IMR-90 (cell line): Measurements from ENCODE around the gene KLF12.

Source experiments
- BHLHE40 ChIP-seq: fragments of 150-350 bp; IDR thresholded peaks from 2 replicates; pipeline ENCODE4 v1.6.1; 2016; ENCODE audit warnings: mild to moderate bottlenecking, low read depth, low read length
- CEBPB ChIP-seq: IDR thresholded peaks from 2 replicates; pipeline ENCODE4 v1.6.1; 2012; ENCODE audit warnings: low read depth, low read length, improper control_type of control experiment
- CTCF ChIP-seq: conservative IDR thresholded peaks from 2 replicates; pipeline ENCODE4 v1.5.1; 2012; ENCODE audit warnings: mild to moderate bottlenecking, low read depth, low read length, improper control_type of control experiment
- FOS ChIP-seq: fragments of 150-350 bp; IDR thresholded peaks from 2 replicates; pipeline ENCODE4 v1.6.1; 2016; ENCODE audit warnings: low read depth, low read length
- MXI1 ChIP-seq: IDR thresholded peaks from 2 replicates; pipeline ENCODE4 v1.6.1; 2012; ENCODE audit warnings: low read depth, mild to moderate bottlenecking, low read length, moderate library complexity, borderline replicate concordance
- NFE2L2 ChIP-seq: fragments of 150-350 bp; IDR thresholded peaks from 2 replicates; pipeline ENCODE4 v1.6.1; 2016; ENCODE audit warnings: low read depth, mild to moderate bottlenecking, low read length
- POLR2A ChIP-seq: IDR thresholded peaks from 2 replicates; pipeline ENCODE4 v1.6.1; 2012; ENCODE audit warnings: mild to moderate bottlenecking, low read depth, low read length
- RCOR1 ChIP-seq: IDR thresholded peaks from 2 replicates; pipeline ENCODE4 v1.6.1; 2012; ENCODE audit warnings: mild to moderate bottlenecking, low read length, improper control_type of control experiment; ENCODE audit not compliant: insufficient replicate concordance
- RFX5 ChIP-seq: IDR thresholded peaks from 2 replicates; pipeline ENCODE4 v1.8.0; 2012; ENCODE audit warnings: low read depth, mild to moderate bottlenecking, low read length, moderate library complexity
- SMC3 ChIP-seq: fragments of 150-350 bp; IDR thresholded peaks from 2 replicates; pipeline ENCODE4 v1.6.1; 2016; ENCODE audit warnings: low read depth, mild to moderate bottlenecking, antibody characterized with exemption, low read length, moderate library complexity
- TF ChIP-seq, protein P1 (sequence below): fragments of 150-350 bp; IDR thresholded peaks from 2 replicates; pipeline ENCODE4 v1.6.1; 2016; ENCODE audit warnings: low read depth, mild to moderate bottlenecking, low read length, moderate library complexity, borderline replicate concordance
- TF ChIP-seq, protein P2 (sequence below): fragments of 150-350 bp; IDR thresholded peaks from 2 replicates; pipeline ENCODE4 v1.6.1; 2017; ENCODE audit warnings: mild to moderate bottlenecking, antibody characterized with exemption, low read length, low read depth

DNA sequence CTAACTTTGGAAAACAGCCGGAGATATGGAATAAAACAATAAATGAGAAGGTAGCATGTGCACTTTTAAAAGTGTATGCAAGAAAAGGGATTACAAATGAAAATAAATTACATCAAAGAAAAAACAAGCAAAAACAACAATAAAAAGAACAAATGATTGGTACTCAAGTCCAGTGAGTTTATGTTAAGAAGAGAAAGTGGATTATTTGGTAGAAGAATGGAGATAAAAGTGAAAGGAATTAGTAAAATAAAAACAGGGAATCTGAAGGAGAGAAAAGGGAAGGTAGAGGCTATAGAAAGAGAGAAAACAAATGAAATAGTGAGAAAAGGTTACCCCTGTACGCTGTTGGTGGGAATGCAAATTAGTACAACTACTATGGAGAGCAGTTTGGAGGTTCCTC lies 28.6 kb upstream of the KLF12 start:
- TF ChIP-seq, protein P1, sequence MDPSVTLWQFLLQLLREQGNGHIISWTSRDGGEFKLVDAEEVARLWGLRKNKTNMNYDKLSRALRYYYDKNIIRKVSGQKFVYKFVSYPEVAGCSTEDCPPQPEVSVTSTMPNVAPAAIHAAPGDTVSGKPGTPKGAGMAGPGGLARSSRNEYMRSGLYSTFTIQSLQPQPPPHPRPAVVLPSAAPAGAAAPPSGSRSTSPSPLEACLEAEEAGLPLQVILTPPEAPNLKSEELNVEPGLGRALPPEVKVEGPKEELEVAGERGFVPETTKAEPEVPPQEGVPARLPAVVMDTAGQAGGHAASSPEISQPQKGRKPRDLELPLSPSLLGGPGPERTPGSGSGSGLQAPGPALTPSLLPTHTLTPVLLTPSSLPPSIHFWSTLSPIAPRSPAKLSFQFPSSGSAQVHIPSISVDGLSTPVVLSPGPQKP, result no peak
- no peak for TF ChIP-seq SMC3
- TF ChIP-seq CTCF, result no peak
- no peak for TF ChIP-seq POLR2A
- no peak for TF ChIP-seq CEBPB
- no peak for TF ChIP-seq RFX5
- TF ChIP-seq MXI1, result no peak
- TF ChIP-seq, protein P2, sequence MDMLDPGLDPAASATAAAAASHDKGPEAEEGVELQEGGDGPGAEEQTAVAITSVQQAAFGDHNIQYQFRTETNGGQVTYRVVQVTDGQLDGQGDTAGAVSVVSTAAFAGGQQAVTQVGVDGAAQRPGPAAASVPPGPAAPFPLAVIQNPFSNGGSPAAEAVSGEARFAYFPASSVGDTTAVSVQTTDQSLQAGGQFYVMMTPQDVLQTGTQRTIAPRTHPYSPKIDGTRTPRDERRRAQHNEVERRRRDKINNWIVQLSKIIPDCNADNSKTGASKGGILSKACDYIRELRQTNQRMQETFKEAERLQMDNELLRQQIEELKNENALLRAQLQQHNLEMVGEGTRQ, result no peak
- TF ChIP-seq FOS, result no peak
- TF ChIP-seq BHLHE40, result no peak
- TF ChIP-seq NFE2L2, result no peak
- TF ChIP-seq RCOR1, result no peak
